GM12891 (cell line): Measurements from ENCODE around the gene FOXK1.

Experiments
- POLR2A ChIP-seq: IDR thresholded peaks from 2 replicates; pipeline ENCODE4 v1.6.1; 2011; ENCODE audit warnings: low read depth, low read length, control low read depth
- POLR2AphosphoS5 ChIP-seq: IDR thresholded peaks from 2 replicates; pipeline ENCODE4 v1.6.1; 2011; ENCODE audit warnings: low read depth, low read length, control low read depth
- POU2F2 ChIP-seq: IDR thresholded peaks from 2 replicates; pipeline ENCODE4 v1.6.1; 2011; ENCODE audit warnings: low read depth, mild to moderate bottlenecking, control low read depth, low read length, moderate library complexity
- SPI1 ChIP-seq: IDR thresholded peaks from 2 replicates; pipeline ENCODE4 v1.6.1; 2011; ENCODE audit warnings: low read depth, low read length, control low read depth
- TAF1 ChIP-seq: IDR thresholded peaks from 2 replicates; pipeline ENCODE4 v1.6.1; 2011; ENCODE audit warnings: low read depth, low read length, control low read depth

GRCh38 chr7:4715410-4715776, 33.3 kb downstream of the FOXK1 start:
- TF ChIP-seq POLR2A (no peak), POLR2AphosphoS5 (no peak), SPI1 (no peak), POU2F2 (no peak), TAF1 (no peak)
